ENCODE results near the gene IGF1.

GRCh38 chr12:102504280-102504679 lies 23.9 kb upstream of the IGF1 start:
- no peak for TF ChIP-seq POLR2AphosphoS5 (IDR thresholded peaks at IDR 0.05)
- TF ChIP-seq CTCF (IDR thresholded peaks at IDR 0.05) = no peak
- TF ChIP-seq POLR2A (IDR thresholded peaks at IDR 0.05) = no peak

Data from upper lobe of left lung (tissue), 4 donors.